T-cell (primary cell): ENCODE results near the gene BOLA1. TPM values are rescaled to one million over a fixed set of nuclear protein-coding genes. Genes with fewer than 3 reads are reported as not detected.
"Not testable (repeated sequence)": the region's sequence is repeated elsewhere in the genome, so short reads cannot be mapped to it uniquely, and the experiment has no call there.

ENCODE experiments used
- ATAC-seq, 4 experiments: fragments of 200-7000 bp in 3 of 4; fragments of 150-1000 bp in 1 of 4; cut with Tn5 transposase; replicated peaks in 1 of 4; 1 replicate in 3 of 4; 2 replicates in 1 of 4; pipeline ENCODE4 v1.10.0; 2021; ENCODE audit warnings: moderate library complexity in 3 of 4, mild to moderate bottlenecking in 2 of 4, moderate number of reproducible peaks in 1 of 4
- CTCF ChIA-PET, 2 donors: fragments of 300-600 bp; sonication (Branson Sonifier 250); formaldehyde crosslinking; loops; one replicate each; lab custom pipeline; 2022; ENCODE audit warnings: antibody characterized with exemption in 2 of 2; lab: Charles Lee
- POLR2A ChIA-PET, 2 donors: fragments of 300-600 bp; sonication (Branson Sonifier 250); formaldehyde crosslinking; loops; one replicate each; lab custom pipeline; 2022; ENCODE audit warnings: antibody characterized with exemption in 2 of 2; lab: Charles Lee
- DNase-seq, 35 experiments: peaks; one replicate each; pipeline versions ENCODE4 v3.0.0 to v3.0.0-alpha.2; 2013 to 2023
- H3K27ac ChIP-seq: one replicate; pipeline ENCODE4 v1.5.1; 2013; ENCODE audit warnings: low read length
- H3K27me3 ChIP-seq, 2 experiments: replicated peaks in 1 of 2; 1 replicate in 1 of 2; 2 replicates in 1 of 2; pipeline versions ENCODE4 v1.6.1 to v1.7.0; 2013; ENCODE audit warnings: low read length in 1 of 2, mixed read lengths in 1 of 2; ENCODE audit not compliant: control insufficient read depth in 2 of 2, insufficient read depth in 2 of 2; ENCODE audit errors: extremely low read depth in 1 of 2
- H3K36me3 ChIP-seq, 2 donors: 1 replicate in 1 of 2; 2 replicates in 1 of 2; pipeline versions ENCODE4 v1.6.1 to v1.7.0; 2013; ENCODE audit warnings: low read length in 1 of 2; ENCODE audit not compliant: control insufficient read depth in 2 of 2, insufficient read depth in 1 of 2; ENCODE audit errors: extremely low read depth in 1 of 2
- H3K4me1 ChIP-seq, 2 experiments: 1 replicate in 1 of 2; 2 replicates in 1 of 2; pipeline versions ENCODE4 v1.6.1 to v1.7.0; 2013; ENCODE audit warnings: low read length in 2 of 2, mixed read lengths in 1 of 2; ENCODE audit not compliant: insufficient read depth in 2 of 2, control insufficient read depth in 1 of 2; ENCODE audit errors: extremely low read depth in 1 of 2
- H3K4me3 ChIP-seq, 2 donors: 1 replicate in 1 of 2; 2 replicates in 1 of 2; pipeline versions ENCODE4 v1.5.1 to v1.7.0; 2013; ENCODE audit warnings: mild to moderate bottlenecking in 2 of 2, low read length in 1 of 2, moderate library complexity in 1 of 2; ENCODE audit not compliant: control insufficient read depth in 1 of 2; ENCODE audit errors: extremely low read depth in 1 of 2
- H3K9me3 ChIP-seq: 2 replicates; pipeline ENCODE4 v1.7.0; 2013
- H3K27ac Mint-ChIP-seq, 2 donors: one replicate each; pipeline ENCODE4 v1.8.0; 2020 to 2021; ENCODE audit warnings: mild to moderate bottlenecking in 2 of 2, mixed read lengths in 2 of 2
- H3K27me3 Mint-ChIP-seq, 2 donors: one replicate each; pipeline ENCODE4 v1.8.0; 2021 to 2022; ENCODE audit warnings: mixed read lengths in 2 of 2
- H3K36me3 Mint-ChIP-seq: one replicate; pipeline ENCODE4 v1.8.0; 2021; ENCODE audit warnings: mixed read lengths
- H3K4me1 Mint-ChIP-seq, 3 donors: one replicate each; pipeline ENCODE4 v1.8.0; 2020 to 2022; ENCODE audit warnings: mixed read lengths in 3 of 3, mild to moderate bottlenecking in 1 of 3
- H3K4me3 Mint-ChIP-seq, 3 donors: one replicate each; pipeline ENCODE4 v1.8.0; 2020 to 2022; ENCODE audit warnings: mild to moderate bottlenecking in 3 of 3, mixed read lengths in 3 of 3, moderate library complexity in 3 of 3
- H3K9me3 Mint-ChIP-seq, 3 donors: one replicate each; pipeline ENCODE4 v1.8.0; 2020 to 2022; ENCODE audit warnings: mixed read lengths in 3 of 3
- WGBS: methylation state at CpG from one replicate; pipeline ENCODE4 v1.1.5; 2013; ENCODE audit warnings: missing lambda C conversion rate; ENCODE audit not compliant: insufficient coverage; 5-methylcytosine and 5-hydroxymethylcytosine counted together
- total RNA-seq, 35 experiments: library from RNA in 6 of 35; stranded (reverse) in 6 of 35; fragments of 120-200 nt in 1 of 35; gene quantifications; one replicate each; pipeline versions ENCODE4 v1.2.1 to v1.2.4 and lab custom pipeline; 2013 to 2026

Gene BOLA1
- total RNA-seq, 5 donors from 2014 or later (not counting 1 experiment from before 2014, with no cell fraction given): 6.0 to 27.6 (median 26.1) TPM

DNA sequence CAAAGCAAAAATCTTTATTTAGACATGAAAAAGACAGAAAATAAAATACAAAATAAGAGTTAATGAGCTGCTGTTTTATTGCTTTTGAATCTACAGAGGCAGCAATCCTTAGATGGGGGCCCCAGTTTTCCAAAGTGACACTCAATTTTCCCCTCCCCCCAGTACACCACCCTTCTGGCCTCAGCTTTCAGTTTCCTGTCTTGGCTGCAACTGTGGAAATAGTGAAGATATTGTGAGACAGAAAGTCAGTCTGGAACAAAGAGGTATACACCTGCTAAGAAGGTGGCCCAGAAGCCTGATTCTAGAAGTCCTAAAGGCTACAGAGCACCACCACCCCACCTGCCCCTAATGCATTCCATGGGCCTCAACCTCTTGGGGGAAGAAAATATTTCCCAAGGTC lies 38.4 kb downstream of the BOLA1 start:
- ChIA-PET CTCF (interaction anchor here in 1 of 2 donors (0.7 kb wide), 1 partner anchor 676 kb away, joined by 3 read pairs; no protein-coding TSS in a partner anchor), POLR2A (no interaction called here)
- Mint-ChIP-seq H3K9me3 (no peaks in the 10 kb centered on the region), H3K36me3 (no peaks in the 10 kb centered on the region), H3K4me3 (no peak overlapping the region), H3K27ac (peak overlapping the region in 1 of 2 donors; percentile 14), H3K27me3 (peaks cover 0 to 4% of the 10 kb centered on the region in 2 donors), H3K4me1 (peaks cover 8 to 21% (median 19%) of the 10 kb centered on the region in 3 donors)
- no peak overlapping the region for H3K4me3 ChIP-seq
- peaks cover 6 to 13% of the 10 kb centered on the region in 2 experiments for H3K4me1 ChIP-seq
- DNase-seq: no peak
- no peak for ATAC-seq
- H3K27ac ChIP-seq: no peak overlapping the region
- no peaks in the 10 kb centered on the region for H3K9me3 ChIP-seq
- H3K36me3 ChIP-seq: no peaks in the 10 kb centered on the region
- peaks cover 0 to 3% of the 10 kb centered on the region in 2 experiments for H3K27me3 ChIP-seq

DNA sequence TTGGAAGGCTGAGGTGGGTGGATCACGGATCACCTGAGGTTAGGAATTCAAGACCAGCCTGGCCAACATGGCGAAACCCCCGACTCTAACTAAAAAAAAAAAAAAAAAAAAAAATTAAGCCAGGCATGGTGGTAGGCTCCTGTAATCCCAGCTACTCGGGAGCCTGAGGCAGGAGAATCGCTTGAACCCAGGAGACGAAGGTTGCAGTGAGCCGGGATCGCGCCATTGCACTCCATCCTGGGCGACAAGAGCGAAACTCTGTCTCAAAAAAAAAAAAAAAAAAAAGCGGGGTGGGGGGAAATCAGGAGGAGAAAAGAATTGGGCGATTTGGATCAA lies 39.3 kb downstream of the BOLA1 start:
- H3K9me3 Mint-ChIP-seq, H3K4me3 Mint-ChIP-seq, ATAC-seq, H3K36me3 ChIP-seq, H3K9me3 ChIP-seq, H3K27ac ChIP-seq, H3K27me3 Mint-ChIP-seq, H3K4me3 ChIP-seq, H3K36me3 Mint-ChIP-seq, POLR2A ChIA-PET, H3K27me3 ChIP-seq, DNase-seq, H3K27ac Mint-ChIP-seq: not testable (repeated sequence)
- peaks cover 8 to 27% (median 24%) of the 10 kb centered on the region in 3 donors for H3K4me1 Mint-ChIP-seq
- CTCF ChIA-PET: interaction anchor here in 1 of 2 donors (0.7 kb wide), 2 partner anchors 24 to 50 kb away, joined by 3 to 4 read pairs; no protein-coding TSS in a partner anchor
- H3K4me1 ChIP-seq: peaks cover 6 to 13% of the 10 kb centered on the region in 2 experiments
- no CpG with 5 or more reads among the region's 13 CpGs for WGBS

DNA sequence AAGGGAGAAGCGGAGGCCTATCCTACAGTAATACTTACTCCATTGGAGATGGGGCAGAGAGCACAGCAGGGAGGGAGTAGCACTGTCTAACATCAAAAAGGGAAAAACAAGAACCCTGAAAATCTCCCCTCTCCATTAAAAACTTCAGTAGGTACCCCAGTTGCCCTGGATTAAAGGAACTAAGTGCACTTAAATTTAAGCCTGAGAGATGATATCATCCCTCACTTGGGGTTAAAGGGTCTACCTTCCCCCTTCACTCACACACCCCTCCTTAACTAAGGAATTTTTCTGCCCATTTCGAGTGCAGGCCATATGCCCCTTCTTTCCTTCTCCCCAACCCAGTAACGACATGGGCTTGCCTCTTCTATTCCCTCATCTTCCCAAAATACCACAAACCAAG lies 41.1 kb downstream of the BOLA1 start:
- Mint-ChIP-seq H3K27me3 (no peaks in the 10 kb centered on the region), H3K4me1 (peaks cover 8 to 27% (median 24%) of the 10 kb centered on the region in 3 donors), H3K4me3 (no peak overlapping the region), H3K9me3 (no peaks in the 10 kb centered on the region), H3K36me3 (peaks cover 12% of the 10 kb centered on the region), H3K27ac (peak overlapping the region in 1 of 2 donors; percentile 34)
- Histone ChIP-seq H3K9me3 (no peaks in the 10 kb centered on the region), H3K27ac (no peak overlapping the region), H3K4me3 (no peak overlapping the region), H3K36me3 (peaks cover 0 to 7% of the 10 kb centered on the region in 2 donors), H3K4me1 (peaks cover 6 to 13% of the 10 kb centered on the region in 2 experiments), H3K27me3 (no peaks in the 10 kb centered on the region)
- no peak for ATAC-seq
- no peak for DNase-seq
- ChIA-PET POLR2A (interaction anchor here in 1 of 2 donors (0.6 kb wide), 1 partner anchor 97 kb away, joined by 3 read pairs; no protein-coding TSS in a partner anchor), CTCF (interaction anchor here in 1 of 2 donors (1.5 kb wide), 1 partner anchor 22 kb away, joined by 3 read pairs; no protein-coding TSS in a partner anchor)
- 83% methylated on average over 2 of the region's 3 CpGs for WGBS

DNA sequence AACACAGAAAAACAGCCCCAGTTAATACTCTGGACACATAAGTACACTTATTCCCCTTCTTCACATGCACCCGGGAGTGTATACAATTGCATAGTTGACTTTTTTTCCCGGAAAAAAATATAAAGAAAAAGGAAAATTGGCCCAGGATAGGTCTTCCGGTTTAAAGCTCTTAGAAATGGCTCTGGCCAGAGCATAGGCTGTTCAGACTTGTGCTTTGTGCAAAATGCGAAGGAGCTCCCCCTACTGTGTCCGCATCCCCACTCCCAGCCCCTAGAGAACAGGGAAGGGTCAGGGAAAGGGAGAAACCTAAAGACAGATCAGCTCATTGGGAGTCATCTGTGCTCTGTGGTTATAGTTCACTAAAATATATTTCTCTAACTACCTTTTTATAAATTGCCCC lies 42.8 kb downstream of the BOLA1 start:
- Mint-ChIP-seq H3K9me3 (no peaks in the 10 kb centered on the region), H3K4me3 (no peak overlapping the region), H3K36me3 (peaks cover 17% of the 10 kb centered on the region), H3K4me1 (peaks cover 7 to 25% (median 22%) of the 10 kb centered on the region in 3 donors), H3K27me3 (no peaks in the 10 kb centered on the region), H3K27ac (peak overlapping the region in 1 of 2 donors; percentile 6)
- Histone ChIP-seq H3K4me3 (no peak overlapping the region), H3K27ac (no peak overlapping the region), H3K27me3 (no peaks in the 10 kb centered on the region), H3K4me1 (peaks cover 6 to 13% of the 10 kb centered on the region in 2 experiments), H3K36me3 (peaks cover 0 to 15% of the 10 kb centered on the region in 2 donors), H3K9me3 (no peaks in the 10 kb centered on the region)
- DNase-seq: no peak
- CTCF ChIA-PET: no interaction called here
- 83% methylated on average over 2 of the region's 5 CpGs for WGBS
- no peak for ATAC-seq
- POLR2A ChIA-PET: no interaction called here

DNA sequence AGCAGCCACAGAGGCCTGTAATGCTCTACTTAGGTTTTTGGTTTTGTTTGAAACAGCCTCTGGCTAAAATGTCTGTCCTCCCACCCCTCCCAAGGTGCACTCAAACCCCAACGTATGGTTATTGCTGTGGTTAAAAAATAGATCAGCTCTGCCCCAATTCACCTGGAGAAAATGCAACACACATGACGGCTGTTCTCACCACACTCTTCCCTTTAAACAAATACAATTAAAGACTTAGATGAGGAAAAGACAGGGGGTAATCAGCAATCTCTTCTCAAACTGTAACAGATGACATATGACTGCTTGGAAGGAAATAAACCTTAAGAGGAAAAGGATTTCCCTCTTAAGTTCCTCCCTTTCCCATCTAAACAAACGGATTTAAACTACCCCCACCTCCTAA lies 43.5 kb downstream of the BOLA1 start:
- Histone ChIP-seq H3K9me3 (no peaks in the 10 kb centered on the region), H3K4me1 (peaks cover 0 to 7% of the 10 kb centered on the region in 2 experiments), H3K27me3 (no peaks in the 10 kb centered on the region), H3K36me3 (peaks cover 0 to 17% of the 10 kb centered on the region in 2 donors), H3K27ac (no peak overlapping the region), H3K4me3 (no peak overlapping the region)
- 44% methylated on average over 1 of the region's 3 CpGs for WGBS
- CTCF ChIA-PET: no interaction called here
- Mint-ChIP-seq H3K4me3 (no peak overlapping the region), H3K27me3 (no peaks in the 10 kb centered on the region), H3K9me3 (no peaks in the 10 kb centered on the region), H3K36me3 (peaks cover 21% of the 10 kb centered on the region), H3K27ac (peak overlapping the region in 1 of 2 donors; percentile 53), H3K4me1 (peaks cover 0 to 18% (median 16%) of the 10 kb centered on the region in 3 donors)
- ATAC-seq (no peak), DNase-seq (no peak)
- POLR2A ChIA-PET: no interaction called here

DNA sequence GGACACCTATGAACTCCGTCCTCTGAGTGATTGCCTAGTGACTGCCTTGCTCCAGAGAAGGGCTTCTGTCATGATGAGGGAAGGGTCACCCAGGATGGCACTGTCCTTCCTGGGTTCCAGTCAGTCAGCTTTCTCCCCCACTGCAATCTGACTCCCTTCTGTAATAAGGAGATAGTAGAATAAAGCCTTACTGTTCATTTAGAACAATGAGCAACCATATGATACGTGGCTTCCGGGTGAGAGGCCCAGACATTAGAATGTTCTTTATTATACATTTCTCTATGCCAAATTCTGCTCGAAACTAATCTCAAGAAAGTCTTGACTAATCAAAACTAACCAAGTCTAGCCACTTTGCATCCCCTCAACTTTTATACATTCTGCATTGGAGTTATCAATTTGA lies 45.8 kb downstream of the BOLA1 start:
- ChIA-PET POLR2A (no interaction called here), CTCF (no interaction called here)
- Mint-ChIP-seq H3K36me3 (peaks cover 37% of the 10 kb centered on the region), H3K4me3 (no peak overlapping the region), H3K27ac (no peak overlapping the region), H3K9me3 (no peaks in the 10 kb centered on the region), H3K27me3 (no peaks in the 10 kb centered on the region), H3K4me1 (peaks cover 0 to 8% (median 3%) of the 10 kb centered on the region in 3 donors)
- DNase-seq: no peak
- Histone ChIP-seq H3K27me3 (no peaks in the 10 kb centered on the region), H3K4me3 (no peak overlapping the region), H3K9me3 (no peaks in the 10 kb centered on the region), H3K4me1 (no peaks in the 10 kb centered on the region), H3K36me3 (peaks cover 0 to 29% of the 10 kb centered on the region in 2 donors), H3K27ac (no peak overlapping the region)
- ATAC-seq: no peak
- 100% methylated on average over 1 of the region's 4 CpGs for WGBS
